GM23338 (cell line): Measurements from ENCODE around the gene NRF1. TPM values are rescaled to one million over a fixed set of nuclear protein-coding genes. Genes with fewer than 3 reads are reported as not detected.

ENCODE experiments used
- ATAC-seq: fragments of 200-7000 bp; cut with Tn5 transposase; 3 replicates; pipeline ENCODE4 v1.9.1; 2020
- DNase-seq: peaks from one replicate; pipeline ENCODE4 v3.0.0-alpha.2; 2015; ENCODE audit warnings: low spot score
- H2AFZ ChIP-seq: fragments of 200-600 bp; sonication (generic); 2 replicates; pipeline ENCODE4 v1.8.0; 2016; ENCODE audit warnings: antibody characterized with exemption, mild to moderate bottlenecking, moderate library complexity
- H3F3A ChIP-seq: fragments of 200-600 bp; sonication (generic); replicated peaks from 2 replicates; pipeline ENCODE4 v1.8.0; 2017; ENCODE audit warnings: antibody characterized with exemption, mixed run types, low read depth
- H3K27ac ChIP-seq: fragments of 200-600 bp; sonication (generic); 2 replicates; pipeline ENCODE4 v1.6.1; 2016; ENCODE audit warnings: low read depth
- H3K27me3 ChIP-seq: fragments of 200-600 bp; sonication (generic); 2 replicates; pipeline ENCODE4 v1.8.0; 2016; ENCODE audit warnings: mild to moderate bottlenecking, mixed run types, moderate library complexity; ENCODE audit not compliant: insufficient read depth
- H3K36me3 ChIP-seq: fragments of 200-600 bp; sonication (generic); 2 replicates; pipeline ENCODE4 v1.8.0; 2016; ENCODE audit warnings: mild to moderate bottlenecking; ENCODE audit not compliant: insufficient read depth
- H3K4me1 ChIP-seq: fragments of 200-600 bp; sonication (generic); 2 replicates; pipeline ENCODE4 v1.8.0; 2016; ENCODE audit warnings: mild to moderate bottlenecking, moderate library complexity; ENCODE audit not compliant: insufficient read depth
- H3K4me2 ChIP-seq: fragments of 200-600 bp; sonication (generic); 2 replicates; pipeline ENCODE4 v1.7.1; 2017; ENCODE audit warnings: mixed run types
- H3K4me3 ChIP-seq: fragments of 200-600 bp; sonication (generic); 2 replicates; pipeline ENCODE4 v1.6.1; 2016; ENCODE audit warnings: mixed run types
- H3K79me2 ChIP-seq: fragments of 200-600 bp; sonication (generic); replicated peaks from 2 replicates; pipeline ENCODE4 v1.8.0; 2017; ENCODE audit warnings: mild to moderate bottlenecking; ENCODE audit not compliant: insufficient read depth
- H3K9me2 ChIP-seq: fragments of 200-600 bp; sonication (generic); 2 replicates; pipeline ENCODE4 v1.8.0; 2017; ENCODE audit not compliant: insufficient read depth
- H4K20me1 ChIP-seq: fragments of 200-600 bp; sonication (generic); replicated peaks from 2 replicates; pipeline ENCODE4 v1.8.0; 2017; ENCODE audit warnings: mild to moderate bottlenecking; ENCODE audit not compliant: insufficient read depth
- H3K27ac Mint-ChIP-seq: 2 replicates; pipeline ENCODE4 v1.8.0; 2020; ENCODE audit warnings: inconsistent platforms, mild to moderate bottlenecking, moderate library complexity, mixed read lengths
- H3K27me3 Mint-ChIP-seq: 3 replicates; pipeline ENCODE4 v1.8.0; 2022; ENCODE audit warnings: low read depth, mild to moderate bottlenecking, moderate library complexity, mixed read lengths, inconsistent platforms; ENCODE audit not compliant: insufficient read depth, poor library complexity
- H3K36me3 Mint-ChIP-seq: 3 replicates; pipeline ENCODE4 v1.8.0; 2021; ENCODE audit warnings: low read depth, mild to moderate bottlenecking, inconsistent platforms, moderate library complexity, mixed read lengths
- H3K4me1 Mint-ChIP-seq: 3 replicates; pipeline ENCODE4 v1.8.0; 2020; ENCODE audit warnings: mild to moderate bottlenecking, inconsistent platforms, mixed read lengths
- H3K4me3 Mint-ChIP-seq: 3 replicates; pipeline ENCODE4 v1.8.0; 2021; ENCODE audit warnings: moderate library complexity, mild to moderate bottlenecking, inconsistent platforms, mixed read lengths
- H3K9me3 Mint-ChIP-seq: 3 replicates; pipeline ENCODE4 v1.8.0; 2020; ENCODE audit warnings: moderate library complexity, mild to moderate bottlenecking, inconsistent platforms, mixed read lengths
- CREB1 ChIP-seq: fragments of 250-450 bp; sonication (Bioruptor Pico); IDR thresholded peaks from 2 replicates; pipeline ENCODE4 v1.5.0; 2020; ENCODE audit warnings: low read depth, mild to moderate bottlenecking, moderate library complexity
- ETS1 ChIP-seq: IDR thresholded peaks from 2 replicates; pipeline ENCODE4 v1.6.1; 2016; ENCODE audit warnings: antibody characterized with exemption
- EZH2 ChIP-seq: fragments of 200-600 bp; sonication (generic); IDR thresholded peaks from one replicate; pipeline ENCODE4 v1.8.0; 2017; ENCODE audit warnings: antibody characterized with exemption, mild to moderate bottlenecking, low read depth; ENCODE audit not compliant: unreplicated experiment
- EZH2phosphoT487 ChIP-seq: fragments of 200-600 bp; sonication (generic); IDR thresholded peaks from one replicate; pipeline ENCODE4 v1.8.1; 2018; ENCODE audit warnings: antibody characterized with exemption; ENCODE audit not compliant: unreplicated experiment
- JUNB ChIP-seq: IDR thresholded peaks from one replicate; pipeline ENCODE4 v1.6.1; 2016; ENCODE audit warnings: antibody characterized with exemption; ENCODE audit not compliant: unreplicated experiment
- NANOG ChIP-seq: IDR thresholded peaks from 2 replicates; pipeline ENCODE4 v1.6.1; 2016; ENCODE audit warnings: antibody characterized with exemption, borderline replicate concordance
- POLR2AphosphoS5 ChIP-seq: IDR thresholded peaks from 2 replicates; pipeline ENCODE4 v1.6.1; 2016; ENCODE audit warnings: antibody characterized with exemption, low read depth
- REST ChIP-seq: IDR thresholded peaks from one replicate; pipeline ENCODE4 v1.6.1; 2018; ENCODE audit warnings: antibody characterized with exemption; ENCODE audit not compliant: unreplicated experiment
- STAT1 ChIP-seq: IDR thresholded peaks from one replicate; pipeline ENCODE4 v1.6.1; 2016; ENCODE audit warnings: antibody characterized with exemption; ENCODE audit not compliant: unreplicated experiment
- ZNF114 ChIP-seq: fragments of 250-450 bp; sonication (Bioruptor Pico); IDR thresholded peaks from 2 replicates; pipeline ENCODE4 v1.5.0; 2020; ENCODE audit warnings: mild to moderate bottlenecking, moderate library complexity
- ZNF331 ChIP-seq: fragments of 250-450 bp; sonication (Bioruptor Pico); IDR thresholded peaks from 2 replicates; pipeline ENCODE4 v1.5.0; 2020; ENCODE audit warnings: low read depth, mild to moderate bottlenecking, moderate library complexity
- polyA plus RNA-seq: library from polyadenylated mRNA; unstranded; fragments of >200 nt; fragmentation: Nextera tagmentation; extraction: Ambion mirVana; gene quantifications from 2 replicates; pipeline ENCODE4 v1.2.1, GENCODE V29; 2016
- total RNA-seq: library from RNA; depleted of rRNA; stranded (reverse); fragments of >200 nt; shearing (Covaris generic); gene quantifications from 2 replicates; pipeline ENCODE4 v1.2.3, GENCODE V29; 2014
- TF ChIP-seq, protein P1 (sequence below): fragments of 250-450 bp; sonication (Bioruptor Pico); IDR thresholded peaks from 2 replicates; pipeline ENCODE4 v1.5.0; 2020; ENCODE audit warnings: mild to moderate bottlenecking, moderate library complexity
- TF ChIP-seq, protein P2 (sequence below), 2 experiments: fragments of 200-600 bp in 1 of 2; sonication (generic) in 1 of 2; conservative IDR thresholded peaks; 2 replicates each; pipeline versions ENCODE4 v1.5.1 to v1.6.1; 2016 to 2017; ENCODE audit warnings: antibody characterized with exemption in 2 of 2, low read depth in 2 of 2, mild to moderate bottlenecking in 2 of 2, moderate library complexity in 1 of 2

NRF1 gene
- total and polyA plus RNA-seq, 2 experiments from 2014 or later, result 5.3 to 24.6 TPM

GRCh38 chr7:129765352-129765751, 153.8 kb downstream of the NRF1 start:
- no peaks in the 10 kb centered on the region for H3F3A ChIP-seq

More at GRCh38 chr7:129765352-129765751, 153.8 kb downstream of the NRF1 start:
- H3K27me3 Mint-ChIP-seq, result peaks cover 7% of the 10 kb centered on the region
- no peak for TF ChIP-seq ZNF114 (CRISPR knock-in tag)
- no peak for TF ChIP-seq POLR2AphosphoS5
- TF ChIP-seq STAT1, result no peak
- no peak for TF ChIP-seq JUNB
- TF ChIP-seq ETS1, result no peak
- TF ChIP-seq CREB1, result no peak
- TF ChIP-seq EZH2, result no peak
- no peak for TF ChIP-seq EZH2phosphoT487
- TF ChIP-seq ZNF331 (CRISPR knock-in tag), result no peak
- TF ChIP-seq, protein P1, sequence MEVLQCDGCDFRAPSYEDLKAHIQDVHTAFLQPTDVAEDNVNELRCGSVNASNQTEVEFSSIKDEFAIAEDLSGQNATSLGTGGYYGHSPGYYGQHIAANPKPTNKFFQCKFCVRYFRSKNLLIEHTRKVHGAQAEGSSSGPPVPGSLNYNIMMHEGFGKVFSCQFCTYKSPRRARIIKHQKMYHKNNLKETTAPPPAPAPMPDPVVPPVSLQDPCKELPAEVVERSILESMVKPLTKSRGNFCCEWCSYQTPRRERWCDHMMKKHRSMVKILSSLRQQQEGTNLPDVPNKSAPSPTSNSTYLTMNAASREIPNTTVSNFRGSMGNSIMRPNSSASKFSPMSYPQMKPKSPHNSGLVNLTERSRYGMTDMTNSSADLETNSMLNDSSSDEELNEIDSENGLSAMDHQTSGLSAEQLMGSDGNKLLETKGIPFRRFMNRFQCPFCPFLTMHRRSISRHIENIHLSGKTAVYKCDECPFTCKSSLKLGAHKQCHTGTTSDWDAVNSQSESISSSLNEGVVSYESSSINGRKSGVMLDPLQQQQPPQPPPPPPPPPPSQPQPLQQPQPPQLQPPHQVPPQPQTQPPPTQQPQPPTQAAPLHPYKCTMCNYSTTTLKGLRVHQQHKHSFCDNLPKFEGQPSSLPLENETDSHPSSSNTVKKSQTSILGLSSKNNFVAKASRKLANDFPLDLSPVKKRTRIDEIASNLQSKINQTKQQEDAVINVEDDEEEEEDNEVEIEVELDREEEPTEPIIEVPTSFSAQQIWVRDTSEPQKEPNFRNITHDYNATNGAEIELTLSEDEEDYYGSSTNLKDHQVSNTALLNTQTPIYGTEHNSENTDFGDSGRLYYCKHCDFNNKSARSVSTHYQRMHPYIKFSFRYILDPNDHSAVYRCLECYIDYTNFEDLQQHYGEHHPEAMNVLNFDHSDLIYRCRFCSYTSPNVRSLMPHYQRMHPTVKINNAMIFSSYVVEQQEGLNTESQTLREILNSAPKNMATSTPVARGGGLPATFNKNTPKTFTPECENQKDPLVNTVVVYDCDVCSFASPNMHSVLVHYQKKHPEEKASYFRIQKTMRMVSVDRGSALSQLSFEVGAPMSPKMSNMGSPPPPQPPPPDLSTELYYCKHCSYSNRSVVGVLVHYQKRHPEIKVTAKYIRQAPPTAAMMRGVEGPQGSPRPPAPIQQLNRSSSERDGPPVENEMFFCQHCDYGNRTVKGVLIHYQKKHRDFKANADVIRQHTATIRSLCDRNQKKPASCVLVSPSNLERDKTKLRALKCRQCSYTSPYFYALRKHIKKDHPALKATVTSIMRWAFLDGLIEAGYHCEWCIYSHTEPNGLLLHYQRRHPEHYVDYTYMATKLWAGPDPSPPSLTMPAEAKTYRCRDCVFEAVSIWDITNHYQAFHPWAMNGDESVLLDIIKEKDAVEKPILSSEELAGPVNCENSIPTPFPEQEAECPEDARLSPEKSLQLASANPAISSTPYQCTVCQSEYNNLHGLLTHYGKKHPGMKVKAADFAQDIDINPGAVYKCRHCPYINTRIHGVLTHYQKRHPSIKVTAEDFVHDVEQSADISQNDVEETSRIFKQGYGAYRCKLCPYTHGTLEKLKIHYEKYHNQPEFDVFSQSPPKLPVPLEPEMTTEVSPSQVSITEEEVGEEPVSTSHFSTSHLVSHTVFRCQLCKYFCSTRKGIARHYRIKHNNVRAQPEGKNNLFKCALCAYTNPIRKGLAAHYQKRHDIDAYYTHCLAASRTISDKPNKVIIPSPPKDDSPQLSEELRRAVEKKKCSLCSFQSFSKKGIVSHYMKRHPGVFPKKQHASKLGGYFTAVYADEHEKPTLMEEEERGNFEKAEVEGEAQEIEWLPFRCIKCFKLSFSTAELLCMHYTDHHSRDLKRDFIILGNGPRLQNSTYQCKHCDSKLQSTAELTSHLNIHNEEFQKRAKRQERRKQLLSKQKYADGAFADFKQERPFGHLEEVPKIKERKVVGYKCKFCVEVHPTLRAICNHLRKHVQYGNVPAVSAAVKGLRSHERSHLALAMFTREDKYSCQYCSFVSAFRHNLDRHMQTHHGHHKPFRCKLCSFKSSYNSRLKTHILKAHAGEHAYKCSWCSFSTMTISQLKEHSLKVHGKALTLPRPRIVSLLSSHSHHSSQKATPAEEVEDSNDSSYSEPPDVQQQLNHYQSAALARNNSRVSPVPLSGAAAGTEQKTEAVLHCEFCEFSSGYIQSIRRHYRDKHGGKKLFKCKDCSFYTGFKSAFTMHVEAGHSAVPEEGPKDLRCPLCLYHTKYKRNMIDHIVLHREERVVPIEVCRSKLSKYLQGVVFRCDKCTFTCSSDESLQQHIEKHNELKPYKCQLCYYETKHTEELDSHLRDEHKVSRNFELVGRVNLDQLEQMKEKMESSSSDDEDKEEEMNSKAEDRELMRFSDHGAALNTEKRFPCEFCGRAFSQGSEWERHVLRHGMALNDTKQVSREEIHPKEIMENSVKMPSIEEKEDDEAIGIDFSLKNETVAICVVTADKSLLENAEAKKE (CRISPR knock-in tag), result no peak
- no peak for TF ChIP-seq NANOG
- TF ChIP-seq, protein P2, sequence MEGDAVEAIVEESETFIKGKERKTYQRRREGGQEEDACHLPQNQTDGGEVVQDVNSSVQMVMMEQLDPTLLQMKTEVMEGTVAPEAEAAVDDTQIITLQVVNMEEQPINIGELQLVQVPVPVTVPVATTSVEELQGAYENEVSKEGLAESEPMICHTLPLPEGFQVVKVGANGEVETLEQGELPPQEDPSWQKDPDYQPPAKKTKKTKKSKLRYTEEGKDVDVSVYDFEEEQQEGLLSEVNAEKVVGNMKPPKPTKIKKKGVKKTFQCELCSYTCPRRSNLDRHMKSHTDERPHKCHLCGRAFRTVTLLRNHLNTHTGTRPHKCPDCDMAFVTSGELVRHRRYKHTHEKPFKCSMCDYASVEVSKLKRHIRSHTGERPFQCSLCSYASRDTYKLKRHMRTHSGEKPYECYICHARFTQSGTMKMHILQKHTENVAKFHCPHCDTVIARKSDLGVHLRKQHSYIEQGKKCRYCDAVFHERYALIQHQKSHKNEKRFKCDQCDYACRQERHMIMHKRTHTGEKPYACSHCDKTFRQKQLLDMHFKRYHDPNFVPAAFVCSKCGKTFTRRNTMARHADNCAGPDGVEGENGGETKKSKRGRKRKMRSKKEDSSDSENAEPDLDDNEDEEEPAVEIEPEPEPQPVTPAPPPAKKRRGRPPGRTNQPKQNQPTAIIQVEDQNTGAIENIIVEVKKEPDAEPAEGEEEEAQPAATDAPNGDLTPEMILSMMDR (conservative IDR thresholded peaks at IDR 0.05; ENCODE audit: low read depth in 2 of 2), result no peak
- no peak for TF ChIP-seq REST
- H3K36me3 Mint-ChIP-seq, result peaks cover 68% of the 10 kb centered on the region
- no peak overlapping the region for H3K4me3 Mint-ChIP-seq
- H3K36me3 ChIP-seq, result no peaks in the 10 kb centered on the region; the same call in 1 of the 2 replicates
- ATAC-seq (no peak), DNase-seq (no peak)
- H2AFZ ChIP-seq, result no peak overlapping the region
- no peaks in the 10 kb centered on the region for H3K9me2 ChIP-seq
- H3K9me3 Mint-ChIP-seq, result no peaks in the 10 kb centered on the region; the same call in 2 of the 3 replicates
- H3K79me2 ChIP-seq, result peaks cover 5% of the 10 kb centered on the region
- no peak overlapping the region for H3K4me3 ChIP-seq
- H3K27ac ChIP-seq, result no peak overlapping the region
- H4K20me1 ChIP-seq, result no peaks in the 10 kb centered on the region; the same call in 1 of the 2 replicates
- H3K27ac Mint-ChIP-seq, result no peak overlapping the region
- H3K4me1 Mint-ChIP-seq, result peaks cover 18% of the 10 kb centered on the region
- H3K27me3 ChIP-seq, result no peaks in the 10 kb centered on the region
- H3K4me2 ChIP-seq, result no peak overlapping the region
- H3K4me1 ChIP-seq, result no peaks in the 10 kb centered on the region
